Stimulated activated CD4-positive, alpha-beta T cell treated with anti-CD3 and anti-CD28 coated beads, Interleukin-1b, Interleukin-23, amount 100 ng/mL, for 24 hours (primary cell): Measurements from ENCODE around the gene ADGRA1.
"Not testable (repeated sequence)": the region's sequence is repeated elsewhere in the genome, so short reads cannot be mapped to it uniquely, and the experiment has no call there.

Source experiments
- DNase-seq, 4 experiments: peaks; one replicate each; pipeline ENCODE4 v3.0.0-alpha.2; 2020; ENCODE audit warnings: low read depth in 4 of 4, low spot score in 1 of 4

ADGRA1 gene

GRCh38 chr10:133141144-133141957 is 53.6 kb downstream of the ADGRA1 start:
- DNase-seq: no peak

GRCh38 chr10:133141958-133142340 is 54.2 kb downstream of the ADGRA1 start:
- no peak for DNase-seq

GRCh38 chr10:133142523-133143199 is 54.9 kb downstream of the ADGRA1 start:
- DNase-seq: no peak

- DNase-seq: no peak
Measured at GRCh38 chr10:133143200-133143533, 55.4 kb downstream of the ADGRA1 start.

GRCh38 chr10:133143546-133143945 is 55.8 kb downstream of the ADGRA1 start:
- DNase-seq: no peak

GRCh38 chr10:133144771-133145170 is 57.0 kb downstream of the ADGRA1 start:
- DNase-seq: no peak

GRCh38 chr10:133150226-133150625 is 62.5 kb downstream of the ADGRA1 start:
- no peak for DNase-seq

- no peak for DNase-seq
Measured at GRCh38 chr10:133150656-133151055, 62.9 kb downstream of the ADGRA1 start.

GRCh38 chr10:133151071-133151470 is 63.3 kb downstream of the ADGRA1 start:
- DNase-seq: not testable (repeated sequence)

GRCh38 chr10:133151543-133151972 is 63.8 kb downstream of the ADGRA1 start:
- no peak for DNase-seq

- DNase-seq: no peak
Measured at GRCh38 chr10:133154411-133154810, 66.7 kb downstream of the ADGRA1 start.

GRCh38 chr10:133154996-133155778 is 67.5 kb downstream of the ADGRA1 start:
- DNase-seq: no peak

- DNase-seq: no peak
Measured at GRCh38 chr10:133156674-133157579, 69.2 kb downstream of the ADGRA1 start.

- no peak for DNase-seq
Measured at GRCh38 chr10:133157662-133158436, 70.1 kb downstream of the ADGRA1 start.

- DNase-seq: no peak
Measured at GRCh38 chr10:133158437-133158755, 70.7 kb downstream of the ADGRA1 start.

GRCh38 chr10:133158756-133159610 is 71.3 kb downstream of the ADGRA1 start:
- no peak for DNase-seq

- no peak for DNase-seq
Measured at GRCh38 chr10:133159611-133159949, 71.9 kb downstream of the ADGRA1 start.

- no peak for DNase-seq
Measured at GRCh38 chr10:133159950-133160825, 72.5 kb downstream of the ADGRA1 start, which contains the start of gene KNDC1. Gene KNDC1 (plus strand): TSS chr10:133160219. CDS start chr10:133160468, 249 bp downstream.
